PC-9 (cell line): ENCODE data around the gene CYFIP2.

Experiments
- CTCF ChIP-seq: fragments of 200-600 bp; sonication (generic); conservative IDR thresholded peaks from 2 replicates; pipeline ENCODE4 v1.6.1; 2017; ENCODE audit warnings: mixed run types, antibody characterized with exemption, mild to moderate bottlenecking, moderate library complexity
- EZH2 ChIP-seq: fragments of 200-600 bp; sonication (generic); IDR thresholded peaks from 2 replicates; pipeline ENCODE4 v1.8.0; 2017; ENCODE audit warnings: antibody characterized with exemption, low read depth

GRCh38 chr5:157359356-157360055, 93.6 kb downstream of the CYFIP2 start:
- TF ChIP-seq CTCF (no peak), EZH2 (no peak)
